Stimulated activated CD4-positive, alpha-beta T cell treated with anti-CD3 and anti-CD28 coated beads, Interleukin-4, amount 100 ng/mL, for 1 hour (primary cell): ENCODE data around the gene CAMTA1.

Source experiments
- DNase-seq: peaks from one replicate; pipeline ENCODE4 v3.0.0-alpha.2; 2020

CAMTA1 gene

DNA sequence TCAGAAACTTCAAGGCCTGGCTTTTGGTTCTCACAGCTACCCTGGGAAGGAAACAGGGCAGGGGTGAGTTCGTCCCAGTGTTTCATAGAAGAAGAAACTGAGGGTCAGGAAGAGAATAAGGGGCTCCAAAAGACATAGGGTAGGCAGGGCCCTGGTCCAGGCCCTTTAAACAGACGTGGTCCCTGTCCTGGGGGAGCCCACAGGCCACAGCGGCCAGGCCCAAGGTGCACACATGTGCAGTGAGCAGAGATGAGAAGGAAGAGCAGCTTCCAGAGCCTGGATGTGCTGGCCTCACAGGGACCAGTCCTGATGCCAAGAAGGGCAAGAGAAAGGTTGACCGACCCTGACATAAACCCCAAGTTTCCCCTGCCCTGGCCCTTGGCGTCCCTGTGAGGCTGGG is 690.4 kb downstream of the CAMTA1 start:
- DNase-seq: no peak

DNA sequence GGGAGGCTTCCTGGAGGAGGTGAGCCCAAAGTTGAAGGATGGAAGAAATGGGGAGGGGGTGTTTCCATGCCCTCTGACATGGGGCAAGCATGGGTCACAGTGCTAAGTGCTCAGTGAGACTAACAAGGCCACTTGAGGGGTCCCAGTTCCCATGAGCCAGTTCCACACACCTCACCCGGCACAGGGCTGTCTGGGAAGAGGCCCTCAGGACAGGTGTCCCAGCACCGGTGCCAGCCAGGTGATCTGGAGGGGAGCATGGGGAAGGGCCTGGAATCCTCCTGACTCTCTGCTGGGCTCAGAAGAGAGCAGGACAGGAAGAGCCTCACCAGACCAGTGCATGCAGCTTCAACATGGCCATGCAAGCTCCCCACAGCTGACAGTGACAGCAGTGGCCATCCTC is 691.1 kb downstream of the CAMTA1 start:
- DNase-seq: no peak

DNA sequence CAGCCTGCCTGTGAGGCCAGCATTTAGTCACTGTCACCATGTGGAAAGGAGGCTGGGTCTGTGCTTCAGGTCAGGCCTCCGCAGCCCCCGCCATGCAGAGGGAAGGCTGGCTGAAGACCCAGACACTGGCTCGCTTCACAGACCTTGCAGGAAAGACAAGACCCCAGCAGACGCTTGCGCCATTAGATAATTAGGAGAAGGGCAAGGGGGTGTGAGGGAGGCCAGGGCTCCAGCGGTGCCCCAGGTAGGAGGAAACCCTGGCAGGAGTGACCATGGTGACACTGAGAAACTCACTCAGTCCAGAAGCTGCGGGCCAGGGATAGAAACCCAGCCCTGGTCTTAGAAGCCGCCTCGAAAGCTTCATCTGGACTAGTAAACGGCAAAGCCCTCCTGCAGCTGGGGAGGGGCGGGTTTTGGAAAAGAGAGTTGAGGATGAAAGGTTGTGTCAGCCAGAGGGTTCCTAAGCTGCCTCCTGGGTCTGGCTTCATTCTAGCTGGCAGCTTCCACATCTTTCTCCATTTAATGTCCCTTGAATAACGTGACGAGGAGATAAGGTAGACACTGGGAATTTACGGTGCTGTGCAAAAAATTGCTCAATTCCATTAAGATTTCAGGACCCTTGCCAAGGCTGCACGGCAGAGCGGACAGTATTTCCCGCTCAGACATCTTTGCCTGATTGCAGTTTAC is 691.8 kb downstream of the CAMTA1 start:
- DNase-seq: no peak

DNA sequence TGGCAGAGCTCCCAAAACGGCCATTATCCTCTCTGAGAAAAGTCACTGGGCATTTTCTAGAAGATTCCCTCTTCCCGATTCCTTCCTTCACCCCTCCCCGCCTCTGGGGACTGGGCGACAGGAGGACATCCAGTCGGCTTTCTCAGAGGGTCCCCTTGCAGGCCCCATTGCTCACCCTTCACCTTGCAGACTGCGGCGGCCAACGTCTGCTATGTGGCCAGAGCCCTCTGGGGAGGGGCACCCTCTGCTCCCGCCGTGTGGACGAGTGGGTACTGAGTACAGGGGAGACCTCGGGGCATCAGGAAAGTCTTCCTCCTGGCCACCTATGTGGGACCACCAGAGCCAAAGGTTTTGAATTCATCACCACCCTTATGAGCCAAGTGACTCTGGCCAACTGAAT is 692.3 kb downstream of the CAMTA1 start:
- DNase-seq: no peak

DNA sequence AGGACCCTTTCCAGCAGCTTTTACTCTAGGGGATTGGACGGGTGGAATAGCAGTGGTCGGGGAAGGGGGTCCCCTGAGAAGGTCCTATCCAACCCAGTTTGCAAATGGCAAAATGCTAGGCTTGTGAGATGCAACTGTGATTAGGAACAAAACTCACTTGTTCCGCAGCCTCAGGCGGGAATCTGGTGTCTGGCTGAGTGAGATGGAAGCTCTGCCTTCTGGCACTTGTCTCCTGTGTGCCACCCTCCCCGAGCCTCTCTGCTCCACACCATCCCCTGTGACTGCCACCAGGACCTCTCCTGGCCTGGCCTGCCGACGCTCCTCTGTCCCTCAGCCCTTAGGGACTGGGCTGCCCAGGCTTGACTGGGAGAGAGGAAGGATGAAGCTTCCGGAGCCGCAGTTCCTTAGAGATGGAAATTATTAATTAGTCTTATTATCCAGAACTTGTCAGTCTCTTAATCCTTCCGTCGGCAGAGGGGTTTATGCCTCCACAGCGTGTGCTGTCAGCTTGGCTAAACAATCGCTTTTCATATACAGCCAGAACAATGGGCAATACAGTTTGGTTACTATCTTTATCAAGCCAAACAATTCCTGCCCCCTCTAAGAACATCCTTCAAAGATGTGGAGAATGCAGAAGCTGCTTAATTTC is 693.0 kb downstream of the CAMTA1 start:
- DNase-seq: no peak

DNA sequence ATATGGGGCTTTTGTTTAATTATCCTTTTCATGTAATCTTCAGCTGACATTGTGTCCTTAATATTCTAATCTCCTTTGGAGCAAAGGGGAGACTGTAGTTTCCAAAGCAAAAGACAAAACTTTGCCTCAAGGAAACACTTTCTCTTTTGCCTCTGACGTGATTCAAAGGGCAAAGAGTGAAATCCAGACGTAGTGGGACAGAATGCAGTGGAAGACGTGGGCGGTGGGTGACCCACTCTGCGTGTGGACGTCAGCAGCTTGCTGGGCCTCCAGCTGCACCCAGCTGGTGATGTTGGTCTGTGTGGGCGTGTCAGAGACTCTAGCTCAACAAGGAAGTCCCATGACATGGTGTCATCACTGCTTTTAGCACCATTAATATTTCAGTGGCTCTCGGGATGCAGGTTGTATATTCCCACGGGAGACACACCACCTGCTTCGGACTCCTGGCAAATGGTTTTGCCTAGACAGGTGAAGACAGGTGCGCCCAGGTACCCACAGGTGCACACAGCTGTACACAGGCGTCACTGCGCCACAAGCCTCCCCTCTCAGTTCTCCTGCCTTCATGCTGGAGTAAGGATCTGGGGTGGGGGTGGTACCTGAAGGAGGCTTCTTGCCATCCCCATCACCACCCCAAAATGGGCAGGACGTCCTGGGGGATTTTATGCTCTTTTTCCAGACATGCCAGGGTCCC is 693.7 kb downstream of the CAMTA1 start:
- DNase-seq: no peak

DNA sequence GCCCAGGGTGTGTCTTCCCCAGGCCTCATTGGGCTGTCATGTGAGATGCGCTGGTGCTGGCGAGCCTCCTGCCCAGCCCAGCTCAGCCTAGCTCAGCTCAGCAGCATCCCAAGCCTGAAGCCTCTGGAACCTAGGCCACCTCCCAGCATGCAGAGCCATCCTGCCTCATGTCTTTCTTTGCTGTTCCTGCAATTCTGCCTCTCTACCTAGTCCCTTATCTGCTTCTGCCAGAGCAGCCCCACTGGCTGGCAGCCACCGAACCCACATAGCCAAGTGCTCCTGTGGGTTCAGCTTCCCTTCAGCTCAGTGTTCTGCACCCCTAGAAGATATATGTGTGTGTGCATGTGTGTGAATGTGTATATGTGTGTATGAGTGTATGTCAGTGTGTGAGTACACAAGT is 694.3 kb downstream of the CAMTA1 start:
- DNase-seq: no peak

DNA sequence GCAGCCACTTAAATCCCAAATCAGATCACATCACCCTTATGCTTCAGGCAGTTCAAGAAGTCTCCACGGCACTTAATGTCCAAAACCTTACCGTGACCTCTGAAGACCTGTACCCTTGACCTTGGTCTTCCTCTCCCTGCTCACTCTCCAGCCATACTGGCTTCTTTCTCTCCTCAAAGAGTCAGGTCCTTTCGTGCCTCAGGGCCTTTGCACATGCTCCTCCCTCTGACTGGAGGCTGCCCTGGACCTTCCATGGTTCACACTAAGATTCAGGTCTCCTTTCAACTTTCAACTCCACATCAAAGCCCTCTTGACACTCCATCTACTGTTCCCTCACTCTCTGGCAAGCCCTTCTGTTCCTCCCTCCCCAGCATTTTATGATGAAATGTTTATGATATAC is 695.9 kb downstream of the CAMTA1 start:
- no peak for DNase-seq

DNA sequence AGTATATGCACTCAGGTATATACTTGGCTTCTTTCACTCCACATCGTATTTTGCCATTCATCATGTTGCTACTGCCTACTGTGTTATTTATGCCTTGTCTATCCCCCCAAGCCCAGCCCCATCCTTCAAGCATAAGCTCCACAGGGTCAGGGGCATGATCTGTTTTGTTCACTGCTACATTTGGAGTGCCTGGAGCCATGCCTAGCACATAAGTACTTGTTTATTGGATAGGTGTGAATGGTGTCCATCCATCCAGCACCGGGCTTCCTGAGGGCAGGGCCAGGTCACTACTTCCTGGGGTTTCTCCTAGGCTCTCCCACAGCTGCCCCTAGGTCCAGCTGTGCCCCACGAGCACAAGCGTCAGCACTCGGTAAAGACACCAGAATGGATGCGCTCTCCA is 696.8 kb downstream of the CAMTA1 start:
- no peak for DNase-seq

DNA sequence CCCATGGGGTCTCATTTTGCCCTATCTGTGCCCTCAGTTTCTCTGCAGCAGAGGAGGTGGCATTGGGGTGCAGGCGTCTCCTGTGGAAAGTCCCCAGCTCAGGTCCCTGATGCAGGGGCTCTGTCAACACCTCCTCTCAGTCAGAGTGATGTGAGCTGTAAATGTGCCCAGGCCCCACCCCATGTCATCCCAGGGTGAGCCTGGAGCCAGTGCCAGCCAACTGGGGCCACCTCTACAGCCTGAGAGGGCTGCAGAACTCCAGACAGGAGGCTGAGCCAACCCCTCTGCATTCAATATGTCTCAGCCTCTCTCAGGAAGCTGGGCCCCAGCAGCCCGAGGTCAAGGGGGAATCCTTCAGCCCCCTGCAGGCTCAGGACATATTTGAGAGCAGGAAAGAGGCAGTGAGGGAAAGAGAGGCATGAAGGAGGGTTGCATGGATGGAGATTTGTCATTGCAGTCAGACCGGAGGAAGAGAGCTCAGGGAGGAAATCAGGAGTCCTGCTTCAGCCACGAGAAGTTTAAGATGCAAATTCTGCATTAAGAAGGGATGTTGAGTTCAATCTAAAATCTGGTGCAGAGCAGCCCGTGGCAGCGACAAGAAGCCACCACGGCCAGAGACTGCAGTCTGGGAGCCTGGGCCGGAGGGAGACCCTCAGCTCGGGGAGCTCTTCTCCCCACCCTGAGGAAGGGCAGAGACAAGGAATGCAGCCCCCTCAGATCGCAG is 697.7 kb downstream of the CAMTA1 start:
- DNase-seq: no peak

DNA sequence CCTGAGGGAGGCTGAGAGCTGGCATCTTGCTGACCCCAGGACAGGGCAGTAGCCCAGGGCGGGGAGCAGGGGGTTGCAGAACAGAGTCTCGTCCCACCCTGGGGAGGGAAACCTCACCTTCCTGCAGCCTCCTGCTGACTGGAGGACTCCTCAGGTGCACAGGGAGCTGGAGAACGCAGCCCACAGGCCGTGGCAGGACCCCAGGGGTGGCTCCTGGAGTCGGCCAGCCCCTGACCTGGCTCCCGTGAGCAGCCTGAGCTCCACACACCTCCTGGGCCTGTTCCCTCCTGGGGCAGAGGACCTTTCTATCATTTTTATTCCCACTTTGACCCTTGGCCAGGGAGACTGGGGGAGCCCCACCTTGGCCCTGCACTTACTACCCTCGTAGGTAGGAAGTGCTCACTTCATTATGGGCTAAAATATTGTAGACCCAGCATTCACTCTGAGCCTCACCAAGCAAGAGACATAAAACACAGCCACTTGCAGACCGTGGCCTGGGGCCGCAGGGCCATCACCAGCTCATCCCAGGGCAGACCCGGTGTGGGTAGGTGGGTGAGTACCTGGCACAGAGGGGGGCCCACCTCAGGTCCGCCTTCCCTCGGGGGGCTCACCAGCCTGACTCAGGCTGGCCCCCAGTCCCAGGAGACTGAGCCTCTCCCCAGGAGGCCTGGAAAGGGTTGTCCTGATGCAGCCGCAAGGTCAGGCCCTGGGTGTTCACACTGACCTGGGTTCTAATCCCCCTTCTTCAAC is 698.6 kb downstream of the CAMTA1 start:
- DNase-seq: no peak

DNA sequence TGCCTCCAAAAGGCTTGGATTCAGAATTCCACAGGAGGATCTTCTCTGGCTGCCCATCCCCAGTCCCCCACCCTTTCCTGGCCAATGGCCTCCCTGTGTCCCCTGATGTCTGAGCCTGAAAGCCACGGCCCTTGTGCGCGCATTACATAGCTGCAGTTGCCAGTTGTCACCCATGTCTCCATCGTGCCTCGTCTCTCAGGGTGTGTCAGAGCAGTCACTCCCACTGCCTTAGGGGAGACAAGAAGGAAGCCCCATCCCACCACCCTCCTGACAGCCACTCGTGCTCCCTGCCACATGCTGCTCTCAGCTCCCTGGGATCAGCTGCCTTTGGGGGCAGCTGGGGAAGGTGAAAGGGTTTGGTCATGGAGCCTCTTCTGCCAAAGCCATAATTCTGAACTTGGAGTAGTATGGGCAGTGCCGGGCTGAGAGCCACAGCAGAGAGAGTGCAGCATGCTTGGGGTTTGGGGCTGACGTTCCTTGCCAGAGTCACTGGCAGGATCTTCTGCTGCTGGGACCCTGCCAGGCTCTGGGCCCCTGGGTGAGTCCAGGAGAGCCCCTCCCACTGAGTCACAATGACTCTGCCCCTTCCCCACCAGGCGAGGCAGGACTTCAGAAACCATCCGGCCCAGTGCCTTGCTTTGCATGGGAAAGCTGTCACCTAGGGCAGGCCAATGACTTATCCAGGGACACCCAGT is 700.0 kb downstream of the CAMTA1 start:
- no peak for DNase-seq

DNA sequence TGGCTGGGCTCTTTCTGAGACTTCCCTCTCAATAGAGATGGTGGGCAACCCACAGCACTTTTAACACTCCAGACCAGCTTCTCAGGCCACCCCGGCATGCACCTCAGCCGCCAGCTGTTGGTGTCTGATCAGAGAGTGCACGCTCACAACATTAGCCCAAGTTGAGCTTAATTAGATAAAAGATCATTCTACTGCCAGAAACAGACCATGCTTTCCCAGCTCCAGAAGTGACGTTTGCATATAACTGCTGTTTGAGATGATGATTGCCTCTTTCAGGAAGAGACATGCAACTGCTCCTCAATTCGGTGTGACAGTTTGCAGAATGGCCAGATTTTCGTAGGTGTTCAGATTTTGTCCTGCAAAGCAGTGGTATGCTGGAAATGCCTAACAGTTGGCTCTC is 700.6 kb downstream of the CAMTA1 start:
- no peak for DNase-seq

DNA sequence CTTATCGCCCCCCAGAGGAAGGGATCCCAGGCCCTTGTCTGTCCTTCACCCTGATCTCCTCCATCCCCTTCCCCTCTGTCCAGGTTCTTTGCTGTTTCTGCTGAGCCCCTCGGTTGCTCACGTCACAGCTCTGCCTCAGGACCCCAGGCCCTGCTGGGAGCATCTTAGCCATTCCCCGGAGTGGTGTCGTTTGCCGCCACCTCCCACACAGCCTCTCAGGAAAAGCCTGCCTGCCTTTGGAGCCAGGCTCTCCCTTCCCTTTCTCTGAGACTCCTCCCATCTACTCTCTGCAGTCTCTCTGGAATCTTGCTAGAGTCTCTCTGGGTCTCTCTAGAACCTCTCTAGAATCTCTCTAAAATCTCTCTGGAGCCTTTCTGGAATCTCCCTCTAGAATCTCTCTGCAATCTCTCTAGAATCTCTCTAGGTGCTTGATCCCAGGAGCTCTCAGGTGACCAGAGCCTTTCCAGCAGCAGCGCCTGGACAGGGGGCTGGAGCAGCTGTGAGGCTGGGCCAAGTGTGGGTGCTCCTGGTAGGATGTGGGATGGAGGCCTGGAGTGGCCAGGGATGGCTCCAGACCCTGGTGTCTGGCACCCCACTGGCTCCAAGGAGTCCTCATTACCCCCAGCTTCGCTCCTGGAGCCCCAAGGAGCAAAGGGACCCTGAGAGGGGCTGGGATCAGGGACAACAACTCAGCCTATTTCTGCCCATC is 702.7 kb downstream of the CAMTA1 start:
- DNase-seq: no peak

DNA sequence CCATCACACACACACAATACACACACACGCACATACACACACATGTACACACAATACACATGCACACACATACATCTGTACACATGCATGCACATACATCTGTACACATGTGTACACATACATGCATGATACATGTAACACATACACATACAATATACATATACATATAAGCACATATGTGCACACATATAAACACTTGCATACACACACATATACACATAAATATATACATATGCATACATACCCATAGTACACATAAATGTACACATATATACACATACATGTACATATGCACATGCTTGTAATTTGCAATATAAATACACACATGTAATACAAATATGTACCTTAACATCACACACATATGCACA is 703.2 kb downstream of the CAMTA1 start:
- no peak for DNase-seq

DNA sequence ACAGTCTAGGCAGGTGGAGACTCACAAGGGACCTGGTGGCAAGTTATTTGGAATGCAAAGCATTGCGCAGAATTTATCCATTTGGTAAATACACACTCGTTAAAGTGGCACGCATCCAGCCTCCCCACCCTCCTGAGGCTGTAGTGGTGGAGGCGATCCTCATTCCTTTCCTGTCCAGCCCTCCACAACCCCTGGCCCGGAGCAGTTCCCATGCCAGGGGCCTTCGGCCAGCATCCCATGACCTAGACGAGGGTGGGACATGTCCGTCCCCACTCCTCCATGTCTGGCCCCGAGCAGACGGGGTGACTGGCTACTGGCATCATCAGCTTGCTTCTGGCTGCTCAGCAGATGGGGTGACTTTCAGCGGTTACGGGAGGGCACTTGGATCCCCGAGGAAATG is 704.3 kb downstream of the CAMTA1 start:
- DNase-seq: no peak

DNA sequence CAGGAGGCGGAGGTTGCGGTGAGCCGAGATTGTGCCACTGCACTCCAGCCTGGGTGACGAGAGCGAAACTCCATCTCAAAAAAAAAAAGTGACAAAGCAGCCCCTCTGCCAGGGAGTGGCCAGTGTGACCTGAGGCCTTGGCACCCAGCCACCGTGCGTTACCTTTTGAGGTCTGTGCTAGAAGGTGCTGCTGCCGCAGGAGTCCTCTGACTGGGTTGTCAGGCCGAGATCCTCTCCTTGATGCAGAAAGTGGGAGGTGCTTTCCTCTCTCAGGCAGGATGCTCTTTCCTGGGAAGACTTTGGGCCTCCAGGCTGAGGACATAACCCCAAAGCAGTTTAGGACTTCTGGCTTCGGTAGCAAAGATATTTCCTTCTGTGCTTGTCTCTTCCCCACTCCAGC is 705.3 kb downstream of the CAMTA1 start:
- no peak for DNase-seq

DNA sequence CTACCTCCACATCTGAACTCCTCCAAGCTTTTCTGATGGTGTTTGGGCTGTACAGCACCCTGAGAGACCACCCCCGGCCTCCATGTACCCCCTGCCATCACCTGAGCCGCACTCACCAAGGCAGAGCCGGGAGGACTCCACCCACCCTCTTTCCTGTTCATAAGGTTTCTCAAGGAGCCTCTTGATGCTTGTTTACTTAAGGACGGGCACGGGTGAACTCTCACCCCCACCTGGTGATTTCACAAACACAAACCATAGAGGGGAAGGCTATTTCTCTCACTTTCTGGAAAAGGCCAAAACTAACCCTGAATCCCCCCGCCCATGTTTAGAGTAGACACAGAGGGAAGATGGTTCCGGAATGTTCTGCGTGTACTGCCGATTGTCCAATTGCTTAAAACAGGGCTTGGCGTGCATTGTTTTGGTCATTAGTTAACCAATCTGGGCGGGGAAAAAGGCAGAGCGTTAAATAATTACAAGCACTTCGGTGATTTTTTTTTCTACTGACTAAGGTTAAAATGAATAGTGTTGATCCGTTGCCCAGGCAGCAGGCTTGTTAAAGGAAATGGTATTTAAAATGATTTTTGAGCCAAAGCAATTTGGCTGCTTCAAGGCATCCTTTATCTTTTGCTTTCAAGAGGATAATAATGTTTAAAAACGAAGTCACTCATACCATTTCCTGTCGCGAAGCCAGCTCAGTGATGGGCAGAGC is 706.0 kb downstream of the CAMTA1 start:
- DNase-seq: no peak

DNA sequence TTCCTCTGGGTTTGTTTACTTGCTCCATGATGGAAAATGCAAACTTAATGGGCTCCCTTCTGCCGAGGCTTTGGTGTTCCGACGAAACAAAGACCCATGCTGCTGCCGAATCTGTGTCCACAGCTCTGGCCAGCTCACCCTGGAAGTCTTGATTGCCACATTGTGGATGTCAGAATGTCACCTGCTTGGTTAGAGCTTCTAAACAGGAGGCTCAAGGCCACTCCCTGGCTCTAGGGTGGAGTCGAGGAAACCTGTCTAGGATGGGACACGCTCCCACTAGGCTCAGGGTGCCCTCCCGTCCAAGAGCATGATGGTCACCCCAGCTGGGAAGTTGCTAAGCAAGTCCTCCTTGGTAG is 706.5 kb downstream of the CAMTA1 start:
- DNase-seq: no peak

DNA sequence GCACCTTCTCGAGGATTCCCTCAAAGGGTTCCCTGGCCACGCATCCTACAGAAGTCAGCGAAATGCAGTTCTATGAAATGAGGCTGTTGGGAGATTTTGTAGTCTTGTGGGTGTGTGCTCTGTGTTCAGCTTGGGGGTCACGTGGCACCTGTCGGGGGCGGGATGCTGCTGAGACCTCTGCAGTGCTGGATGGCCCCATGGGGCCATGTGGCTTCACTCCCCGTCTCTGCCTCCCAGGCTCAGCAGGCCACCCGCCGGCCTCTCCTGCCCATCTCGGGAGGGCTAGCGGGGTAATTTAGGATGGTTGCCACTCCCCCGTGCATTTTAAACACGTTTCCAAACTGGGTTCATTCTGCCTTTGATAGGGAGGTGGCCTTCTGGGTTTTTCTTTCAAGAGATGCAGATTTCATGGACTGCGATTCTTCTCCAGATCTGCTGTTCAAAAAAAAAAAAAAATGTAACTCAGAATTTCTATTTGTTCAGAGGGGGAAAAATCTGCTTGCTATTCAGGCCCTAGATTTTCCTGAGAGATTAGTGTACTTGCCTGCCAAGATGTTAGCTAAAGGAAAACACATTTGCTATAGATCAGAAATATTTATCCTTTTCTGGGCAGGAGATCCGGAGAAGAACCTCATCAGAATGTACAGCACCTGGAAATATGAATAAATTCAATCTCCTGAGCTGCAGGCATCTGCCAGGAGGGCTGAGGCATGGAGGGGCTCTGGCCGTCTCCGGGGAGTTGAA is 708.6 kb downstream of the CAMTA1 start:
- no peak for DNase-seq
